Activated CD4-positive, alpha-beta T cell treated with anti-CD3 and anti-CD28 coated beads for 36 hours (primary cell): Measurements from ENCODE around the gene SPIRE2. TPM values are rescaled to one million over a fixed set of nuclear protein-coding genes. Genes with fewer than 3 reads are reported as not detected.
"Not testable (repeated sequence)": the region's sequence is repeated elsewhere in the genome, so short reads cannot be mapped to it uniquely, and the experiment has no call there.

Experiments
- ATAC-seq: fragments of 200-7000 bp; cut with Tn5 transposase; one replicate; pipeline ENCODE4 v1.10.0; 2021; ENCODE audit warnings: mild to moderate bottlenecking, moderate library complexity
- CTCF ChIA-PET: fragments of 350-600 bp; sonication (Branson Sonifier 250); formaldehyde crosslinking; loops from one replicate; lab custom pipeline; 2021; ENCODE audit warnings: antibody characterized with exemption; lab: Charles Lee
- POLR2A ChIA-PET: fragments of 350-600 bp; sonication (Branson Sonifier 250); formaldehyde crosslinking; loops from one replicate; lab custom pipeline; 2021; ENCODE audit warnings: antibody characterized with exemption, inconsistent platforms; lab: Charles Lee
- DNase-seq: peaks from one replicate; pipeline ENCODE4 v3.0.0-alpha.2; 2020
- H3K27ac Mint-ChIP-seq: one replicate; pipeline ENCODE4 v1.8.0; 2021; ENCODE audit warnings: mixed read lengths
- H3K27me3 Mint-ChIP-seq: one replicate; pipeline ENCODE4 v1.8.0; 2021; ENCODE audit warnings: mixed read lengths
- H3K36me3 Mint-ChIP-seq: one replicate; pipeline ENCODE4 v1.8.0; 2021; ENCODE audit warnings: low read depth, mixed read lengths
- H3K4me1 Mint-ChIP-seq: one replicate; pipeline ENCODE4 v1.8.0; 2021; ENCODE audit warnings: mixed read lengths
- H3K4me3 Mint-ChIP-seq: one replicate; pipeline ENCODE4 v1.8.0; 2021; ENCODE audit warnings: mild to moderate bottlenecking, moderate library complexity, mixed read lengths
- H3K9me3 Mint-ChIP-seq: one replicate; pipeline ENCODE4 v1.8.0; 2021; ENCODE audit warnings: low read depth, mixed read lengths
- intact Hi-C, 2 experiments: fragments of 100-400 bp; cut with DNase I in 1 of 2; cut with micrococcal nuclease in 1 of 2; formaldehyde crosslinking; loops; one replicate each; pipeline versions ENCODE4 v1.14.2 to v1.15.1; 2022 to 2024; cut with DNase I, micrococcal nuclease
- total RNA-seq, 2 experiments: library from RNA; stranded (reverse); gene quantifications; one replicate each; pipeline ENCODE4 v1.2.3, GENCODE V29; 2021

SPIRE2 gene
- total RNA-seq, 2 experiments from 2014 or later = 1.1 to 1.5 TPM

- H3K9me3 Mint-ChIP-seq = no peaks in the 10 kb centered on the region
- H3K27me3 Mint-ChIP-seq = peaks cover 13% of the 10 kb centered on the region
- intact Hi-C loops = loop anchor here (1.0 to 10.0 kb wide), 5 partner anchors 11 to 125 kb away; partner anchors contain the start of genes FANCA (in 1 of the 2), TCF25 (in 1 of the 2) and TUBB3 (in 1 of the 2)
- H3K27ac Mint-ChIP-seq = no peak overlapping the region
- DNase-seq (no peak), ATAC-seq (no peak)
- H3K4me1 Mint-ChIP-seq = no peaks in the 10 kb centered on the region
- peak overlapping the region; percentile 39 for H3K4me3 Mint-ChIP-seq
- ChIA-PET CTCF (interaction anchor here (0.6 to 1.7 kb wide), 3 partner anchors 32 to 127 kb away, joined by 3 to 6 read pairs (median 3); no protein-coding TSS in a partner anchor), POLR2A (no interaction called here)
- H3K36me3 Mint-ChIP-seq = no peaks in the 10 kb centered on the region
Observed at GRCh38 chr16:89827383-89828198, 684 bp upstream of the SPIRE2 start.

DNA sequence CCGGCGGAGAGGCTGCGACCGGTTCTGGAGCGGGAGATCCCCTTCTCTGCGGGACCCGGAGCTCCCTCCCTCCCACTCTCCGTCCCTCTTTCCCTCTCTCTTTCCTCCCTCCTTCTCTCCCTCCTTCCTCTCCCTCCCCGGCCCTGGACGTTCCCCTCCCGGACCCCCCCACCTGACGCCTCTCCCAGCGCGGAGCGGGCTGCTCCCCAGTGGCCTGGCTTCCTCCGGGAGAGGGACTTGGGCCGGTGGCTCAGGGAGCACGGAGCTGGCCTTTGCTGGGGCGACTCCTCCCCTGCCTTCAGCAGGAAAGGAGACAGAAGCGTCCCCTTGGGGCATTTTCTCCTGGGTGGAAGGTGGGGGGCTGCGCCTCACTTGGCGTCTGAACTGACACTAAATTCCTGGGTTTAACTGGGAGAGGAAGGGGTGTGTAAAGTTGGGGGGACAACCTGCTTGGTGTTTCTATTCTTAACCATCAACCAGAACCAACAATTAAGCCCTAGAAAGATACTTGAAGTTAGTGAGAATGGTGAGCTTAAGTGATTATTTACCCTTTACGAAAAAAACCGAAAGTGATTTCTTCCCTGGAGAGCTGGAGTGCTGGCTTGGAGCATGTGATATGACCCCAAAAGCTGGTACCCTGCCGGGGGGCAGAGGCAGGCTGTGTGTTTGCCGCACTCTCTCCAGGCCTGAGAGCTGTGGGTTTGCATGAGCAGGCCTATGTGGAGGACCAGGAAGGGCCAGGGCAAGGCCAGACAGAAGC, 775 bp downstream of the SPIRE2 start:
- Mint-ChIP-seq H3K4me3 (peak overlapping the region; percentile 52), H3K9me3 (no peaks in the 10 kb centered on the region), H3K36me3 (no peaks in the 10 kb centered on the region), H3K4me1 (no peaks in the 10 kb centered on the region), H3K27ac (no peak overlapping the region), H3K27me3 (peaks cover 13% of the 10 kb centered on the region)
- DNase-seq = no peak
- intact Hi-C loops = loop anchor here (1.0 to 10.0 kb wide), 5 partner anchors 13 to 127 kb away; partner anchors contain the start of genes FANCA (in 1 of the 2), TCF25 (in 1 of the 2) and TUBB3 (in 1 of the 2)
- ATAC-seq = no peak
- ChIA-PET POLR2A (no interaction called here), CTCF (interaction anchor here (1.0 kb wide), 1 partner anchor 49 kb away, joined by 3 read pairs; no protein-coding TSS in a partner anchor)

DNA sequence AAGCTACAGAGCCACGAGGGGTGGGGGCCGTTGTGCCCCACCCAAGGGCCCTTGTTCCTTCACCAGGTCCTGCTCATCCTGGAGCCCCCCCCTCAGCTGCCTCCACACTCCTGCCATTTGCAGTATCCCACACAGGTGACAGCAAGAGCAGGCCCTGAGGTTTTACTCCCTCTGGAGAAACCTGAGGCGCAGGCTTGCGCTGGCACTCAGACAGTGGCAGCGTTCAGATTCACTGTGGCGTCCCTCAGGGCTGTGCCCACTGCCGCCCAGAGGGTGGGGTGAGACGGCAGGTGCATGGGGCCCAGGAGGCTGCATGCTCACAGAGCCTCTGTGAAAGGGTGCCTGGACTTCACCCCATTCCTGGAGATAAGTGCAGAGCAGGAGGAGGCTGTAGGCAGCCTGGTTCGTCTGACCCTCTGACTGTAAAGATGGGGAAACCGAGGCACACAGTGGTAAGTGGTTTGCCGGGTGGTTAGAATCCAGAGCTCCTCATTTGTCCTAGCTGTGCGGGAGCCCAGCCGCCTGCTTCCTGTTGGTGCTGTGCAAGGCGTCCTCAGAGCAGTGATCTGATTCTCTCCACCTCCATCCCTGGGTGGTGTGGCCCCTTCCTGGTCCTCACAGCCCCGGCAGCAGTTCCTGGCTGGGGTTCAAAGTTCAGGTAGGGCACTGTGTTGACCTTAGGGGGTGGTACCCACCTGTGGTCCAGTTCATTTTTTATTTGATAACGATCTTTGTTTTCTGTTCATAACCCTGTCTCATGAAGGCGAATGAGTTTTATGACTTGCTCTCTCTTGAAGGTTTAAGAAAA, 1.6 kb downstream of the SPIRE2 start:
- ATAC-seq (no peak), DNase-seq (no peak)
- Mint-ChIP-seq H3K9me3 (no peaks in the 10 kb centered on the region), H3K27ac (no peak overlapping the region), H3K4me3 (no peak overlapping the region), H3K27me3 (peaks cover 13% of the 10 kb centered on the region), H3K4me1 (no peaks in the 10 kb centered on the region), H3K36me3 (no peaks in the 10 kb centered on the region)
- intact Hi-C loops = loop anchor here in 1 of 2 experiments (10.0 kb wide), 1 partner anchor 95 kb away; the partner anchor contains the start of gene TUBB3
- POLR2A ChIA-PET = no interaction called here
- CTCF ChIA-PET = interaction anchor here (1.0 kb wide), 1 partner anchor 50 kb away, joined by 3 read pairs; no protein-coding TSS in a partner anchor

DNA sequence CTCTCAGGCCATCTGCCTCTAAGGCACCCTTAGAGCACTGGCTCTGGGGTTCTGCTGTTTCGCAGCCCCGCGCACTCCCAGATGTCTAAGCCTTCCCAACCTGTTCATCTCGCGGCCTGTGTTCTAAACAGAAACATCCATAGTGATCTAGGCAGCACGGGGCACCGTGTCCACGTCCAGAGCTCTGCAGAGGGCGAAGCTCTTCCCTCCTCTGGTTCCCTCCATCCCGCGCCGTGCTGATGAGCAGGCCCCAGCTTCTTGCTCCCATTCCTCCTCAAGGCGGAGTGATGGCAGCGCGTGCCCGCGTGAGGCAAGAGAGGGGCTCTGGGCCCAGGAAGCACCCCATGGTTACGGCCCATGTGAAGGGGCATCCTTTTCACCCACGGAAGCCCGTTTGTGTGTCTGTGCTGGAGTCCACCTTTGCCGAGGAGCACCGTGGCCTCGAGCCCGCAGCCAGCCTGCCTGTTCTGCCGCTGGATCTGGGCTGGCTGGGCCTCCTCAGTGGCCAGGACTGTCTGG, 3.6 kb downstream of the SPIRE2 start:
- peaks cover 13% of the 10 kb centered on the region for H3K27me3 Mint-ChIP-seq
- H3K4me1 Mint-ChIP-seq = no peaks in the 10 kb centered on the region
- no peak for ATAC-seq
- intact Hi-C loops = no loop called here
- POLR2A ChIA-PET = no interaction called here
- CTCF ChIA-PET = no interaction called here
- no peaks in the 10 kb centered on the region for H3K36me3 Mint-ChIP-seq
- peaks cover 3% of the 10 kb centered on the region for H3K9me3 Mint-ChIP-seq
- no peak overlapping the region for H3K27ac Mint-ChIP-seq
- DNase-seq = no peak
- no peak overlapping the region for H3K4me3 Mint-ChIP-seq

DNA sequence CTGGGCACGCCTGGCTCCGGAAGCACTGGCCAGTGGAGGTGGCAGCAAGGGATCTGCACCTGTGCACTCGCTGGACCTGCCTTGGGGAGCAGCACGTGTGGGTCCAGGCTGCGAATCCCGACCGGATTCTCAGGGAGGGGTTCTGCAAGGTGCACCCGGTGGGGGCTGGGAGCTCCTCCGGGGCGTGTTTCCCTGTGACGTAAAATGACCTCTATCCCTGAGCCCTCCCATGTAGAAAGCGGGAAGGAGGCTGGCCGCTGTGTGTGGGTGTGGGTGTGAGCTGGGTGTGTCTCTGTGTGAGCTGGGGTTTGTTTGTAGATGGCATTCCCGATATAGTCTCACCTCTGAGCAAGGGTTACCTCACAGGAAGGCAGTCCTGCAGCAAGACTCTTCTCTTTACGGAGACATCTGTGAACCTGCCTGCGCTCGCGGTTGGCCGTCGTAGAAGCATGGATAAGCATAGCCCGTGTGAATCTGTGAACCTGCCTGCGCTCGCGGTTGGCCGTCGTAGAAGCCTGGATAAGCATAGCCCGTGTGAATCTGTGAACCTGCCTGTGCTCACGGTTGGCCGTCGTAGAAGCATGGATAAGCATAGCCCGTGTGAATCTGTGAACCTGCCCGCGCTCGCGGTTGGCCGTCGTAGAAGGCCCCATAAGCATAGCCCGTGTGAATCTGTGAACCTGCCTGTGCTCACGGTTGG, 5.5 kb downstream of the SPIRE2 start:
- intact Hi-C loops, DNase-seq, H3K4me3 Mint-ChIP-seq, H3K9me3 Mint-ChIP-seq, ATAC-seq, H3K27me3 Mint-ChIP-seq, H3K27ac Mint-ChIP-seq, H3K36me3 Mint-ChIP-seq, POLR2A ChIA-PET: not testable (repeated sequence)
- H3K4me1 Mint-ChIP-seq = peaks cover 14% of the 10 kb centered on the region
- CTCF ChIA-PET = interaction anchor here (0.6 kb wide), 1 partner anchor 233 kb away, joined by 3 read pairs; no protein-coding TSS in a partner anchor

DNA sequence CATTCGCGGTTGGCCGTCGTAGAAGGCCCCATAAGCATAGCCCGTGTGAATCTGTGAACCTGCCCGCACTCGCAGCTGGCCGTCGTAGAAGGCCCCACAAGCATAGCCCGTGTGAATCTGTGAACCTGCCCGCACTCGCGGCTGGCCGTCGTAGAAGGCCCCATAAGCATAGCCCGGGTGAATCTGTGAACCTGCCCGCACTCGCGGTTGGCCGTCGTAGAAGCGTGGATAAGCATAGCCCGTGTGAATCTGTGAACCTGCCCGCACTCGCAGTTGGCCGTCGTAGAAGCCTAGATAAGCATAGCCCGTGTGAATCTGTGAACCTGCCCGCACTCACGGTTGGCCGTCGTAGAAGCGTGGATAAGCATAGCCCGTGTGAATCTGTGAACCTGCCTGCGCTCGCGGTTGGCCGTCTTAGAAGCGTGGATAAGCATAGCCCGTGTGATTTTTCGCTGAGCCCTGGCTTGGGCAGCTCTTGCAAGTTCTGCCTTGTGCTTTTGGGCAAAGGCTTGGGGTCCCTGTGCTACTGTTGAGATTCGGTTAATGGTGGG, 6.6 kb downstream of the SPIRE2 start:
- POLR2A ChIA-PET, intact Hi-C loops, H3K27ac Mint-ChIP-seq, H3K4me3 Mint-ChIP-seq, ATAC-seq, H3K36me3 Mint-ChIP-seq, CTCF ChIA-PET, H3K9me3 Mint-ChIP-seq, H3K27me3 Mint-ChIP-seq, DNase-seq: not testable (repeated sequence)
- peaks cover 14% of the 10 kb centered on the region for H3K4me1 Mint-ChIP-seq

DNA sequence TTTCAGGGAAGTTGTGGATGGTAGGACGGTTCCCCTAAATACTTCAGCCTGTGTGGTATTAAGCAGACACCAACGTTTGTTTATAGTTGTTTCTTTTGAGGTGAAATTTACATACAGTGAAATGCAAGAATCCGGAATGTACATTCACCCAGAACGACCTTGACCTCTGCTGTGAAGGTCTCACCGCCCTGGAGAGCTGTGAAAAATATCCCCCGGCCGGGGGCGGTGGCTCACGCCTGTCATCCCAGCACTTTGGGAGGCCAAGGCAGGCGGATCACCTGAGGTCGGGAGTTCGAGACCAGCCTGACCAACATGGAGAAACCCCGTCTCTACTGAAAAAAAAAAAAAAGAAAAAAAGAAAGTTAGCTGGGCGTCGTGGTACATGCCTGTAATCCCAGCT, 8.2 kb downstream of the SPIRE2 start:
- ATAC-seq, DNase-seq, H3K27me3 Mint-ChIP-seq, intact Hi-C loops, H3K9me3 Mint-ChIP-seq, H3K36me3 Mint-ChIP-seq, POLR2A ChIA-PET, H3K27ac Mint-ChIP-seq, H3K4me3 Mint-ChIP-seq, CTCF ChIA-PET: not testable (repeated sequence)
- peaks cover 16% of the 10 kb centered on the region for H3K4me1 Mint-ChIP-seq

- no peak for DNase-seq
- no peak overlapping the region for H3K4me3 Mint-ChIP-seq
- peaks cover 3% of the 10 kb centered on the region for H3K9me3 Mint-ChIP-seq
- POLR2A ChIA-PET = interaction anchor here (0.7 kb wide), 2 partner anchors 141 to 899 kb away, joined by 3 to 5 read pairs; no protein-coding TSS in a partner anchor
- H3K27me3 Mint-ChIP-seq = no peaks in the 10 kb centered on the region
- CTCF ChIA-PET = no interaction called here
- no peaks in the 10 kb centered on the region for H3K36me3 Mint-ChIP-seq
- peaks cover 16% of the 10 kb centered on the region for H3K4me1 Mint-ChIP-seq
- H3K27ac Mint-ChIP-seq = peak overlapping the region; percentile 37
- intact Hi-C loops = no loop called here
- peak; percentile 8 for ATAC-seq
Observed at GRCh38 chr16:89837014-89837546, 8.8 kb downstream of the SPIRE2 start.

DNA sequence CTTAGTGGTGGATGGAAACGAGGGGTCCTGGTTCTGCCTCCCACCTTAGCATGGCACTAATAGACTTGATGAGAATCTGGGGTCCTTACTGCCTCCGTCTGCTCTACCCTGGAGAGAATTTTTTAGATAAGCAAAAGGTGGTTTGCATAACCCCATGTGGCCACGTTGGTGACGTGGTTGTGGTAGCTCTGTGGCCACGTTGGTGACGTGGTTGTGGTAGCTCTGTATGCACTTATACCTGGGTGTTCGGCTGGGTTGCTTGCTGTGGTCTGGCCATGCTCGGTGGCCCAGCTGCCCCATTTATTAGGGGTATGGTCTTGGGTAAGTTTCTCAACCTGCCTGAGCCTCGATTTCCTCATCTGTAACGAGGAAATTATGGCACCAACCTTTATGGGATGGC, 13.0 kb downstream of the SPIRE2 start:
- H3K27me3 Mint-ChIP-seq = no peaks in the 10 kb centered on the region
- ATAC-seq = peak; percentile 37
- ChIA-PET CTCF (no interaction called here), POLR2A (no interaction called here)
- intact Hi-C loops = no loop called here
- H3K9me3 Mint-ChIP-seq = no peaks in the 10 kb centered on the region
- no peaks in the 10 kb centered on the region for H3K36me3 Mint-ChIP-seq
- peak; percentile 60 for DNase-seq
- H3K4me1 Mint-ChIP-seq = peaks cover 24% of the 10 kb centered on the region
- no peak overlapping the region for H3K27ac Mint-ChIP-seq
- H3K4me3 Mint-ChIP-seq = no peak overlapping the region
